H9 (cell line): ENCODE results near the gene ATF3. TPM values are rescaled to one million over a fixed set of nuclear protein-coding genes. Genes with fewer than 3 reads are reported as not detected.
A peak's percentile ranks its signal among the peaks of the same experiment; 100 is the strongest.

Experiments
- DNase-seq: peaks from one replicate; pipeline ENCODE4 v3.0.0-alpha.2; 2017
- H2AFZ ChIP-seq: one replicate; pipeline ENCODE4 v1.6.1; 2013; ENCODE audit warnings: mild to moderate bottlenecking, low read length, control low read depth, moderate library complexity
- H2AK5ac ChIP-seq: 2 replicates; pipeline ENCODE4 v1.6.1; 2013; ENCODE audit warnings: low read length, control low read depth, mixed read lengths; ENCODE audit not compliant: insufficient read length
- H2BK120ac ChIP-seq: one replicate; pipeline ENCODE4 v1.6.1; 2013; ENCODE audit warnings: low read depth, mild to moderate bottlenecking, low read length, control low read depth, inconsistent platforms; ENCODE audit not compliant: poor library complexity, severe bottlenecking
- H2BK12ac ChIP-seq: 2 replicates; pipeline ENCODE4 v1.6.1; 2013; ENCODE audit warnings: low read length, control low read depth, mixed read lengths, low read depth; ENCODE audit not compliant: insufficient read length
- H2BK15ac ChIP-seq: 2 replicates; pipeline ENCODE4 v1.6.1; 2013; ENCODE audit warnings: low read depth, low read length, control low read depth
- H2BK20ac ChIP-seq: one replicate; pipeline ENCODE4 v1.6.1; 2013; ENCODE audit warnings: low read depth, mild to moderate bottlenecking, low read length, control low read depth, inconsistent platforms; ENCODE audit not compliant: poor library complexity, severe bottlenecking
- H2BK5ac ChIP-seq: 2 replicates; pipeline ENCODE4 v1.6.1; 2013; ENCODE audit warnings: low read length, control low read depth, mixed read lengths; ENCODE audit not compliant: insufficient read length
- H3K14ac ChIP-seq: 2 replicates; pipeline ENCODE4 v1.6.1; 2013; ENCODE audit warnings: low read length, control low read depth; ENCODE audit not compliant: insufficient read depth
- H3K18ac ChIP-seq: 2 replicates; pipeline ENCODE4 v1.6.1; 2013; ENCODE audit warnings: low read depth, mild to moderate bottlenecking, mixed read lengths, low read length, control low read depth; ENCODE audit not compliant: insufficient read length
- H3K23ac ChIP-seq: 2 replicates; pipeline ENCODE4 v1.6.1; 2013; ENCODE audit warnings: low read length, control low read depth, mixed read lengths, low read depth; ENCODE audit not compliant: insufficient read length
- H3K23me2 ChIP-seq: 2 replicates; pipeline ENCODE4 v1.6.1; 2013; ENCODE audit warnings: low read depth, mild to moderate bottlenecking, mixed read lengths, low read length, control low read depth; ENCODE audit not compliant: insufficient read length, poor library complexity, severe bottlenecking
- H3K27ac ChIP-seq: 2 replicates; pipeline ENCODE4 v1.5.1; 2013; ENCODE audit warnings: low read length, control low read depth, mixed read lengths, low read depth; ENCODE audit not compliant: insufficient read length
- H3K27me3 ChIP-seq: 2 replicates; pipeline ENCODE4 v1.6.1; 2013; ENCODE audit warnings: low read length, control low read depth, inconsistent platforms; ENCODE audit not compliant: insufficient read depth
- H3K4ac ChIP-seq: 2 replicates; pipeline ENCODE4 v1.6.1; 2013; ENCODE audit warnings: low read depth, mild to moderate bottlenecking, control low read depth, inconsistent platforms, low read length, moderate library complexity
- H3K4me1 ChIP-seq: 2 replicates; pipeline ENCODE4 v1.6.1; 2013; ENCODE audit warnings: low read length, control low read depth, inconsistent platforms; ENCODE audit not compliant: insufficient read depth
- H3K4me2 ChIP-seq: 2 replicates; pipeline ENCODE4 v1.6.1; 2013; ENCODE audit warnings: low read length, control low read depth, mixed read lengths; ENCODE audit not compliant: insufficient read length, insufficient read depth
- H3K56ac ChIP-seq: 2 replicates; pipeline ENCODE4 v1.6.1; 2013; ENCODE audit warnings: low read depth, mild to moderate bottlenecking, mixed read lengths, low read length, control low read depth; ENCODE audit not compliant: insufficient read length
- H3K79me1 ChIP-seq: 2 replicates; pipeline ENCODE4 v1.6.1; 2013; ENCODE audit warnings: low read depth, mild to moderate bottlenecking, moderate library complexity, low read length, control low read depth, inconsistent platforms; ENCODE audit not compliant: insufficient read depth, poor library complexity, severe bottlenecking
- H3K79me2 ChIP-seq: 2 replicates; pipeline ENCODE4 v1.6.1; 2013; ENCODE audit warnings: low read length, control low read depth, inconsistent platforms; ENCODE audit not compliant: insufficient read depth
- H3K9ac ChIP-seq: 2 replicates; pipeline ENCODE4 v1.6.1; 2013; ENCODE audit warnings: low read length, control low read depth, mixed read lengths; ENCODE audit not compliant: insufficient read length; ENCODE audit errors: extremely low read depth
- H3K9me3 ChIP-seq: one replicate; pipeline ENCODE4 v1.6.1; 2013; ENCODE audit warnings: low read depth, low read length, inconsistent platforms; ENCODE audit not compliant: control insufficient read depth
- H3T11ph ChIP-seq: one replicate; pipeline ENCODE4 v1.6.1; 2013; ENCODE audit warnings: mild to moderate bottlenecking, low read length, control low read depth, inconsistent platforms
- H4K20me1 ChIP-seq: one replicate; pipeline ENCODE4 v1.6.1; 2013; ENCODE audit not compliant: control insufficient read depth, insufficient read length, insufficient read depth
- H4K5ac ChIP-seq: 2 replicates; pipeline ENCODE4 v1.6.1; 2013; ENCODE audit warnings: low read depth, mild to moderate bottlenecking, mixed read lengths, low read length, control low read depth; ENCODE audit not compliant: insufficient read length
- H4K8ac ChIP-seq: replicated peaks from 2 replicates; pipeline ENCODE4 v1.6.1; 2013; ENCODE audit warnings: low read length, control low read depth, mixed read lengths, low read depth; ENCODE audit not compliant: insufficient read length
- H4K91ac ChIP-seq: 2 replicates; pipeline ENCODE4 v1.6.1; 2013; ENCODE audit warnings: low read depth, mild to moderate bottlenecking, moderate library complexity, mixed read lengths, low read length, control low read depth; ENCODE audit not compliant: insufficient read length
- H3K27ac Mint-ChIP-seq, 3 experiments: 2 replicates in 2 of 3; 3 replicates in 1 of 3; pipeline ENCODE4 v1.8.0; 2020 to 2021; ENCODE audit warnings: mixed read lengths in 3 of 3, mild to moderate bottlenecking in 1 of 3, moderate library complexity in 1 of 3
- H3K27me3 Mint-ChIP-seq: 2 replicates; pipeline ENCODE4 v1.8.0; 2021; ENCODE audit warnings: low read depth, mild to moderate bottlenecking, moderate library complexity, mixed read lengths
- H3K36me3 Mint-ChIP-seq, 3 experiments: 2 replicates in 2 of 3; 3 replicates in 1 of 3; pipeline ENCODE4 v1.8.0; 2020 to 2021; ENCODE audit warnings: low read depth in 3 of 3, mixed read lengths in 3 of 3; ENCODE audit not compliant: insufficient read depth in 1 of 3
- H3K4me1 Mint-ChIP-seq, 2 experiments: 2 replicates each; pipeline ENCODE4 v1.8.0; 2020; ENCODE audit warnings: mixed read lengths in 2 of 2
- H3K4me3 Mint-ChIP-seq, 2 experiments: 2 replicates in 1 of 2; 3 replicates in 1 of 2; pipeline ENCODE4 v1.8.0; 2020 to 2021; ENCODE audit warnings: mild to moderate bottlenecking in 2 of 2, mixed read lengths in 2 of 2, moderate library complexity in 1 of 2
- H3K9me3 Mint-ChIP-seq, 2 experiments: 2 replicates in 1 of 2; 3 replicates in 1 of 2; pipeline ENCODE4 v1.8.0; 2020; ENCODE audit warnings: mild to moderate bottlenecking in 2 of 2, mixed read lengths in 2 of 2, moderate library complexity in 1 of 2
- CTCF ChIP-seq: fragments of 200-600 bp; sonication (generic); conservative IDR thresholded peaks from 3 replicates; pipeline ENCODE4 v1.8.0; 2021; ENCODE audit warnings: antibody characterized with exemption, mild to moderate bottlenecking
- WGBS: extraction: QIAGEN DNeasy Blood & Tissue Kit; methylation state at CpG from one replicate; pipeline ENCODE4 v1.1.7; 2013; ENCODE audit warnings: missing lambda C conversion rate, low lambda C conversion rate, mixed read lengths; ENCODE audit not compliant: insufficient read length; ENCODE audit errors: extremely low coverage; 5-methylcytosine and 5-hydroxymethylcytosine counted together
- total RNA-seq: library from RNA; stranded (reverse); gene quantifications from 2 replicates; pipeline ENCODE4 v1.2.1, GENCODE V29; 2021

ATF3 gene
- total RNA-seq, 1 experiment from 2014 or later, result 14.7 TPM

DNA sequence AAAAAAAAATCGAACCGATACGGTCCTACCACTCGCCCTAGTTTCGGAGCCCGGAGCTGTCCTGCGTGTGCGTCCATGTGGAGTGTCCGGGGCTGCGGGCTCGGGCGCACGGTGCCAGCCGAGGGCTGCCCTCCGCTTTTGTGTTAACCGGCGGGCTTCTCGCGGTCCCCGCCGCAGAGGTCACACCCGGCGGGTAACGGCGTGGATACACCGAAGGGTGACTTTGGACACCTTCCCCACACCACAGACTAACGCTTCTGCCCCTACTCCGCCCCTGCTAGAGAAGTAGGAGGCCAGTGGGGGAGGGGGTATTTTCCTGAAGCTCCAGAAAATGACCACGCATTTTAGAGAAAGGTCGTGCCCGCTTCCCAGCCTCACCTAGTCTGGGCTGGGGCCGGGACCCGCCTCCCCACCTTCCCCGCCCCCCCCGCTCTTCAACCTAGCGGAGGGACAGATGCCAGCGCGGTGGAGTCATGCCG lies 609 bp upstream of the ATF3 start:
- Histone ChIP-seq H3K27me3 (peaks cover 34% of the 10 kb centered on the region), H3T11ph (no peak overlapping the region), H2BK15ac (no peak overlapping the region), H2AFZ (no peak overlapping the region), H2BK12ac (no peak overlapping the region), H3K18ac (peak overlapping the region; percentile 92), H4K5ac (no peak overlapping the region), H4K8ac (no peak overlapping the region), H3K79me2 (peaks cover 11% of the 10 kb centered on the region; the same call in 1 of the 2 replicates), H3K56ac (no peak overlapping the region), H3K27ac (no peak overlapping the region), H2BK20ac (no peak overlapping the region), H3K23me2 (peaks cover 24% of the 10 kb centered on the region), H3K9ac (peak overlapping the region; percentile 54), H3K4ac (no peak overlapping the region), H3K79me1 (no peaks in the 10 kb centered on the region), H3K9me3 (no peaks in the 10 kb centered on the region), H4K20me1 (no peaks in the 10 kb centered on the region), H2BK120ac (no peak overlapping the region), H2AK5ac (no peak overlapping the region), H3K23ac (no peak overlapping the region), H2BK5ac (no peak overlapping the region), H3K14ac (peak overlapping the region; percentile 83), H3K4me2 (peak overlapping the region; percentile 93), H4K91ac (no peak overlapping the region), H3K4me1 (peaks cover 18% of the 10 kb centered on the region)
- Mint-ChIP-seq H3K36me3 (peaks cover 0 to 8% (median 4%) of the 10 kb centered on the region in 3 experiments; a peak in 3 of 7 replicates), H3K27me3 (peaks cover 68% of the 10 kb centered on the region), H3K27ac (peak overlapping the region in 1 of 3 experiments; percentile 0; a peak in 3 of 7 replicates), H3K4me3 (peak overlapping the region; percentile 78 to 84), H3K9me3 (no peaks in the 10 kb centered on the region; a peak in 1 of 5 replicates), H3K4me1 (peaks cover 60 to 63% of the 10 kb centered on the region in 2 experiments)
- DNase-seq, result no peak
- no CpG with 5 or more reads among the region's 39 CpGs for WGBS
- TF ChIP-seq CTCF, result no peak
